ENCODE measurements around the gene GRM8.

GRM8 gene

DNA sequence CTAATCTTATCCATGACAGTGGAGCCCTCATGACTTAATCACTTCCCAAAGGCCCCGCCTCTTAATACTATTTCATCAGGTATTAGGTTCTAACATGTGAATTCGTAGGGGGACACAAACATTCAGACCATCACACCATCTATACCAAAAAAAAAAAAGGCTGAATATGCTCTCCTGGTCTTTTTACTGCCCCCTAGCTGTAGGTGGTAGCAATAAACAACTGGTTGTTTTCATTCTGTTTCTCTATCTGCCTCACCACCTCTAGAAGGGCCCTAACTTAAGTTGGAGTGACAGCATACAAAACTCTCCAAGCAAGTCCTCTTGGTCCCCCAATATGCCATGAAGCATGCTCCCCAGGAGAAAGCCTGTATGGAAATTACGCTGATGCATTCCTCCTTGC, 94.1 kb downstream of the GRM8 start:
- TF ChIP-seq, protein P1, sequence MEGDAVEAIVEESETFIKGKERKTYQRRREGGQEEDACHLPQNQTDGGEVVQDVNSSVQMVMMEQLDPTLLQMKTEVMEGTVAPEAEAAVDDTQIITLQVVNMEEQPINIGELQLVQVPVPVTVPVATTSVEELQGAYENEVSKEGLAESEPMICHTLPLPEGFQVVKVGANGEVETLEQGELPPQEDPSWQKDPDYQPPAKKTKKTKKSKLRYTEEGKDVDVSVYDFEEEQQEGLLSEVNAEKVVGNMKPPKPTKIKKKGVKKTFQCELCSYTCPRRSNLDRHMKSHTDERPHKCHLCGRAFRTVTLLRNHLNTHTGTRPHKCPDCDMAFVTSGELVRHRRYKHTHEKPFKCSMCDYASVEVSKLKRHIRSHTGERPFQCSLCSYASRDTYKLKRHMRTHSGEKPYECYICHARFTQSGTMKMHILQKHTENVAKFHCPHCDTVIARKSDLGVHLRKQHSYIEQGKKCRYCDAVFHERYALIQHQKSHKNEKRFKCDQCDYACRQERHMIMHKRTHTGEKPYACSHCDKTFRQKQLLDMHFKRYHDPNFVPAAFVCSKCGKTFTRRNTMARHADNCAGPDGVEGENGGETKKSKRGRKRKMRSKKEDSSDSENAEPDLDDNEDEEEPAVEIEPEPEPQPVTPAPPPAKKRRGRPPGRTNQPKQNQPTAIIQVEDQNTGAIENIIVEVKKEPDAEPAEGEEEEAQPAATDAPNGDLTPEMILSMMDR (IDR thresholded peaks at IDR 0.05; ENCODE audit: extremely low read depth, insufficient read depth, missing control alignments): peak; percentile 54
- in situ Hi-C loops (cut with MboI; ENCODE audit: low pct_unique_long_range_greater_than_20kb, low sequenced_read_pairs, unreplicated experiment): no loop called here
- DNase-seq (ENCODE audit: low spot score): peak; percentile 13

DNA sequence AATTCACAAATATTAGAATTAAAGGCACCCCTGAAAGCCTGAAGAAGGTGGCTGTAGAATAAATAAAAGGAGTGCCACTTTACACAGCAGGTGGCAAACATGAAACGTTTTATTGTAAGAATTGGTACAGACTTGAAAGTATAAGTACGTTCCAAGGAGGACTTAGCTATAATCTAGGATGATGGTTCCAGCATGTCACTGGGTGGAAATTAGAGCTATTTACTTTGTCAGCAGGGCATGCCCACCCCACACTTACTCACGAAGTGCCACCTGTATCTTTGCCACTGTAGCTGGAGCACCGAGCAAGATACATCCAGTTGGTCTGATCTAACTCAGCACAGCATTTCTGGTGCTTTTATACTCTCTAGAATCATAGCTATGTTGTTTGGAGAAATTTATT, 97.8 kb downstream of the GRM8 start:
- in situ Hi-C loops (cut with MboI; ENCODE audit: low pct_unique_long_range_greater_than_20kb, low sequenced_read_pairs, unreplicated experiment): no loop called here
- no peak for DNase-seq (ENCODE audit: low spot score)
- TF ChIP-seq, protein P1 (IDR thresholded peaks at IDR 0.05; ENCODE audit: extremely low read depth, insufficient read depth, missing control alignments): no peak

DNA sequence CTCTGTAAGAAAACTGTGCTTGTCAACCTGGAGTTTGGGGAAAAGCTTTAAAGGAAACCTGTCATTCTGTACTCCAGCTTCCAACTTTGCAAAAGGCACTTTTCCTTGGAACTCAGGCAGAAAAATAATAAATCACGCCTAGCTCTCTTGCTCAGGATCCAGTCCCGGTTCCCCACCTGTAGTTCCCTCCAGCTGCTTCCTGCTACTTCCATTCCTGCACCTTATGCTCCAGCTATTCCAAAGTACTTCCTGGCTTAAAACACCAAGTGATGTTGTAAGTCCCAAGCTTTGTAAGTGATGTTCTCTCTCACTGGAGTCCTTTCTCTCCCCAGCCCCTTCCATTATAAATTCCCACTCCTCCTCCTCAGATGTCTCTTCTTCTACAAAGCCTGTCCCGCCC, 98.6 kb downstream of the GRM8 start:
- in situ Hi-C loops (cut with MboI; ENCODE audit: low pct_unique_long_range_greater_than_20kb, low sequenced_read_pairs, unreplicated experiment): no loop called here
- TF ChIP-seq, protein P1 (IDR thresholded peaks at IDR 0.05; ENCODE audit: extremely low read depth, insufficient read depth, missing control alignments): no peak
- no peak for DNase-seq (ENCODE audit: low spot score)

DNA sequence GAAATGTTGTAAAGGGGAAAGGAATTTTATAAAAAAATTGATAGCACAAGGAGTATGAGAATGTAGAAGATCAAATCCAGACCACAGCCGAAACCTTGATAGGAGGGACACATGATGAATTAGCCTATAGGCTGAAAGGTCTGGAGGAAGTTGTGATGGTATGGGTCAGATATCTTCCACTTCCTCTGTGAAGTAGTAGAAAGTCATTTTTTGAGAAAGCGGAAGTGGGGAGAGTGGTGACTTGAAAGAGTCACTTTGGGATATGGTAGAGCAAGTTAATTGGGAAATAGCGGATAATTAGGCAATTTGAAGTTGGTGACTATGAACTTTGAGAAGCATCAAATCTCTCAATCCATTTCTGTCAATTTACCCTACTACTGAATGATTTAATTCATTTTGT, 99.4 kb downstream of the GRM8 start:
- TF ChIP-seq, protein P1 (IDR thresholded peaks at IDR 0.05; ENCODE audit: extremely low read depth, insufficient read depth, missing control alignments): no peak
- no peak for DNase-seq (ENCODE audit: low spot score)
- in situ Hi-C loops (cut with MboI; ENCODE audit: low pct_unique_long_range_greater_than_20kb, low sequenced_read_pairs, unreplicated experiment): no loop called here

DNA sequence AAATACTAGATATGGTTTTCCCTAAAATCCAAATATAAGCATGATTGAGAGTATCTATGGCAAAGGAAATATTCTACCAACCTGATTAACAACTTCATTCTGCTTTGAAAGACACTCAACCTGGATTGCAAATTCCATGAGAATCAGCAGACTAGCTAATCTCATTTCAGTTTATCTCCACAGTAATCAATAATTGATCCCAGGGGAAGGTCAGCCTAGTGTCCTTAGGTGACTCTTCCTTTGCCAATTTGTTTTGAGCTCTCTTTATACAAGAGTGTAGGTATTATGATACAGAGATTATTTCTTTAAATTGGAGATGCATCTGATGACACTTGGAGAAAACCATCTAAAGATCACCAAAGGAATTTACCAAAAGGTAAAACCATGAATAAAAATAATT, 100.3 kb downstream of the GRM8 start:
- in situ Hi-C loops (cut with MboI; ENCODE audit: low pct_unique_long_range_greater_than_20kb, low sequenced_read_pairs, unreplicated experiment): no loop called here
- no peak for DNase-seq (ENCODE audit: low spot score)
- TF ChIP-seq, protein P1 (IDR thresholded peaks at IDR 0.05; ENCODE audit: extremely low read depth, insufficient read depth, missing control alignments): no peak

DNA sequence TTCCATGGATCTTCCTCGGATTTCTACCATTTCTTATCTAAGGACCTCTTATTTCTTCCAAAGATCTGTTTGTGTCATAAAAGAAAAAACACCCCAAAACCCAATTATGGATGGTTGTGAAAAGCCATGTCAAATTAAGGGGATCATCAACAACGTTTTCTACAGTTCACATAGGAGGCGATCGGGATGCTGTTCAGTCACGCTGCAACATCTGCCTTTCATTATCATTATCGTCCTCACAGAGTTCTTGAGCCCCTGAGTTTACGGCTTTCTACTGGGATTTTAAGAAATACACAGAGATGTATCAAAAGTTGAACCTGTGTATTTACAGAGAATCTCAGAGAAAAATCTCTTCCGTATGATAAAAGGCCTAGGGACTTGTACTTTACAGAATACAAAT, 101.4 kb downstream of the GRM8 start:
- no peak for DNase-seq (ENCODE audit: low spot score)
- TF ChIP-seq, protein P1 (IDR thresholded peaks at IDR 0.05; ENCODE audit: extremely low read depth, insufficient read depth, missing control alignments): no peak
- in situ Hi-C loops (cut with MboI; ENCODE audit: low pct_unique_long_range_greater_than_20kb, low sequenced_read_pairs, unreplicated experiment): no loop called here

DNA sequence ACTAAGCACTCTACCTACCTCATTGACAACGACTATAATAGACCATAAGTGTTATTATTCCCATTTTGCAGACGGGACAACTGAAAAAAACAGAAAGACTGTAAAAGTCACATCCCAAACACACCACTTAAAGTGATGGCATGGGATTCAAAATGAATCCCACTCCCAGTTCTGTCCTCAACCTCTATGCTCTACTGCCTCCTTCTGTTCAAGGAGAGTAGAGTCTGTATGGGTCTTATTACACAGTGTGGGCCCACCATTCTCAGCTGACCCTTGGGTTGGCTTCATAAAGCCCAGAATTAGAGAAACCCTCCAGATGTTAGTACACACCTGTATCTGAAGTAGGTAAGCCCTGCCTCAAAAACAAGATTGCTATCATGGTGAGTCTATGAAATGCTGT, 102.2 kb downstream of the GRM8 start:
- in situ Hi-C loops (cut with MboI; ENCODE audit: low pct_unique_long_range_greater_than_20kb, low sequenced_read_pairs, unreplicated experiment): no loop called here

More for the DNA sequence above, 102.2 kb downstream of the GRM8 start:
- no peak for DNase-seq (ENCODE audit: low spot score)
- TF ChIP-seq, protein P1 (IDR thresholded peaks at IDR 0.05; ENCODE audit: extremely low read depth, insufficient read depth, missing control alignments): no peak
